ENCODE data around the gene BGN.

BGN gene

DNA sequence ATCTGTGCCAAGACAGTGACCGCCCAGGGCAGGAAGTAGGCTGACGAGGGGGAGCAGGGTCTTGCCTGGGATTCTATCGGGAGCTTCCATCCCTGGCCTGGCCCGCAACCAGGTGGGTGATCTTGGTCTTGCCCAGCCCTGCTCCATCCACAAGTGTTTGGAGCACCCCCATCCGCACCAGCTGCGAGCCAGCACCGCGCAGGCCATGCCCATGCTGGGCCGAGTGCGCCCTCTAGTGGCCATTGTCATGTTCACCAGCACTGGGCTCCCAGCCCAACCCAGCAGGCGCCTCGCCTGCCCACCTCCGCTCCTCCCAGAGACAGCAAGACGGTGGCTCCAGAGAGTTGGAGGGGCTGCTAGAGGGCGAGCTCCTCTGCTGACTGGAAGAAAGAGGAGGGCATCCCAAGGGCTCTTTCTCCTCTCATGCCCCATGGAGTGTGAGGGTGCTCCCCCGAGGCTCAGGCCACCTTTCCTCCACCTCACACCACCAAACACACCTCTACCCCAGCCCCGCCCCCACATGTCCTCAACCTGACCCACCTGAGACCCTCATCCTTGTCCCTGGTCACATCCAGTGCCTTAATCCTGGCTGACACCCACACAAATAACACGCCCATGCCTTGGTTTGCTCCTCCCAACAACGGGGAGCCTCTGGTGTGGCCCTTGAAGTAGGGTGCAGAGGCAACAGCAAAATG lies 12.9 kb downstream of the BGN start:
- peak; percentile 50 for DNase-seq

DNA sequence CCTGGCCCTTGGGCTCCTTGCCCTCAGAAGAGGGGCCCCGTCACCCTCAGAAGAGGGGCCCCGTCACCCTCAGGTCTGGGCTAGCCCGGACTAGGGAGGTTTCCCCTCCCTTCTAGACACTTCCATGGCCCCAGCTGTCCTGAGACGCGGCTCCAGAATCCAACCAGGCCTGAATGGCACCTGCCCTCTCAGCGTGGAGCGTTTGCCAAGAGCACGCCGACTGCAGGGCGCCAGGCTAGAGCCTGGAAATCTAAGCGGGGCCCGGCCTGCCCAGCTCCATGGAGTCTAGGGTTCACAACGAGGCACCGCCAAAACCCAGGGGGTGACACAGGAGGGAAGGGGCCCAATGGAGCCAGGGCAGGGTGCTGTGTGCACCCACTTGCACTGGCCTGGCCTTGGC lies 14.8 kb downstream of the BGN start:
- DNase-seq, result no peak

DNA sequence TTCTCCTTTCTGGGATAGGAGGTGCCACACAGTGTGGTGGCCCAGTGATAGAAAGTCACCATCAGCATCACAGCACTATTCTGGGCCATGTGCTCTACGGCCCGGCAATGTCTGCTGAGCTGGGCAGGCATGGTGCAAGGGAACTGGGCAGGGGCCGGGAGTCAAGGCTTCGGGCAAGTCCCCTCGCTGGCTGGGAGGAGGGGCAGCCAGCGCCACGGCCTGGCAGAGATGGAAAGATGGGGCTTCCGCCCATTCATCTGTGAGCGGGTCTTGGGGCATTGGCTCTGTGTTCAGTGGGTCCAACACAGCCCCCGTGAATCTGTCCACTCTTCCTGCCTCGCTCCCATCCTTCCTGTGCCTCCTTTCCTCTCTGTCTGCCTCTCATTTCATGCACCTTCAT lies 15.6 kb downstream of the BGN start:
- DNase-seq, result no peak

DNA sequence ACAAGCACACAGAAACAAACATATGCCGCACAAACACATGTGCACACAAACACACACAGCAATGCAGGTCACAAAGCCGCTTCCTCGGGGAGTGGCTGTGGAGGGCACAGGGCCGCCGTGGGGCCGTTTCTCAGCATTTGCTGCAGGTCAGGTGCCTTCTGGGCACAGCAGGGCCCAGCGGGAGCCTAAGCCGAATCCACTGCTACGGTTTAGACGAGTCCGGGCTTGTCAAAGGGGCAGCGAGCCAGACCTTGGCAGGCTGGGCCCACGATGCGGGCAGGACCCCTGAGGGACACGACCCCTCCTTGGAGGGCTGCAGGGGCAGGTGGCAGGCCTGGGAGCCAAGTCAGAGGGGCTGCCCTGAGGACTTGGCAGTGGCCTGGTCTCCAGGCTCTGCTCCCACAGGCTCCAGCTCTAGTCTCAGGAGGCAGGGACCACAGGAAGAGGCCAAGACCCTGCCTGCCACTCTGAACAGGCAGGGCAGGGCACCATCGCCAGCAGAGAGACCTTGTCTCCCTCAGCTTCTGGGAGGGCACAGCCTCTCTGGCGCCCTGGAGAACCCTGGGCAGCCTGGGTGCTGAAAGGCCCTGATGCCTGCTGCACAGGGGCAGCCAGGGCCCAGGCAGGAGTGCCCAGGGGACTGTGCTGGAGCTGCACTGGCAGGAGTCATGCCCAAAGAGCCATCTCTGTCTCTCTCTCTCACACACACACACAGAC lies 17.2 kb downstream of the BGN start:
- DNase-seq, result no peak

DNA sequence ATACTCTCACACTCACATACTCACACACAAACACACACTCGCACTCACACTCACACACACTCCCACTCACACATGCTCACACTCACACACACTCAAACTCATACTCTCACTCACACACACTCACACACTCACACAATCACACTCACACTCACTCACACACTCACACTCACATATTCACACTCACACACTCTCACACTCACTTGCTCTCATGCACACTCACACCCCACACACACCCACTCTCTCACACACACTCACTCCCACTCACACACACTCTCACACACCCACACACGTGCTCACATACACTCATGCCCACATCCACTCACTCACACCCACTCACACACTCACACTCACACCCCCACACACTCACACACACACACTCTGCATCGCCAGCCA lies 17.7 kb downstream of the BGN start:
- no peak for DNase-seq

DNA sequence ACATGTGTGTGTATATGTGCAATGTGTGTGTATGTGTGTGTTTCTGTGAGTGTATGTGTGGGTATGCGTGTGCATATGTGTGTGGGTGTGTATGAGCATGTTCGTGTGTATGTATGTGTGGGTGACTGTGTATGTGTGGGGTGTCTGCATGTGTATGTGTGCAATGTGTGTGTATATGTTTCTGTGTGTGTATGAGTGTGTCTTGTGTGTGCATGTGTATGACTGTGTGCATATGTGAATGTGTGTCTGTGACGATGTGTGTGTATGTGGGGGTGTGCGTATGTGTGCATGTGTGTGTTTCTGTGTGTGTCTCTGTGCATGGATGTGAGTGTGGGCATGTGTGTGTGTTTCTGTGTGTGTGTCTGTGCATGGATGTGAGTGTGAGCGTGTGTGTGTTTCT lies 18.5 kb downstream of the BGN start:
- DNase-seq, result no peak

DNA sequence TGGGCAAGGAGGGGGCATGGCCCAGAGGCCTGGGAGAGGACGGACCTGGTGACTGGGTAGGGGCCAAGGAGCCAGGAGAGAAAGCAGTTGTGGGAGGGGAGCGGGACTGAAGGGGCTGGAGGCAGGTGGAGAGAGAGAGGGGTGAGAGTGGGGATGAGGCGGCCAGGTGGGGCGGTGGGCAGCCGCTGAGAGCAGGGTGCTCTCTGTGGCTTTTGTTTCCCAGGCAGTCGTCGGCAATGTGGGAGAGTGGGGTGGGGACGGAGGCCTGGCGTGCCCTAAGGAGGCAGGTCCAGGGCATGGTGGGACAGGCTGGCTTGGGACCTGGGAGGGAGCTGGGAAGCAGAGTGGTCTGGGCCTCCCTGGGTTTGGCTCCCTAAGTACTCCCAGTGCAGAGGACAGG lies 19.5 kb downstream of the BGN start:
- no peak for DNase-seq

DNA sequence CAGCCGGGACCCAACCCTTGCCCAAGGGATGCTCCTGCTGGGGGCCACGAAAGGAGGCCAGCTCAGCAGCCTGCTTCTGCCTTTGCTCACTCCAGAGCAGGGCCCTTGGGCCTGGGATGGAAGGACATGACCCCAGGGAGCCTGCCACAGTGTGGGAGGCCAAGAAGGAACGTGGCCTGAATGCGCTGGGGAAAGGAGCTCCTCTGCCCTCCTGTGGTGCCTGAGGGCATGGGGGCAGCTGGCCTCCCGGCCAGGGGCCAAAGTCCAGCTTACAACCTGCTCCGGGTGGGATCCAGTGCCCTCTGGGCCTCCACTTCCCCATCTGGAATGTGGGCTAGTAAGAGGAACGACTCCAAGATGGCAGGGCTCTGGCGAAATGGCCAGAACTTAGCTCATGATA lies 20.7 kb downstream of the BGN start:
- DNase-seq, result no peak

DNA sequence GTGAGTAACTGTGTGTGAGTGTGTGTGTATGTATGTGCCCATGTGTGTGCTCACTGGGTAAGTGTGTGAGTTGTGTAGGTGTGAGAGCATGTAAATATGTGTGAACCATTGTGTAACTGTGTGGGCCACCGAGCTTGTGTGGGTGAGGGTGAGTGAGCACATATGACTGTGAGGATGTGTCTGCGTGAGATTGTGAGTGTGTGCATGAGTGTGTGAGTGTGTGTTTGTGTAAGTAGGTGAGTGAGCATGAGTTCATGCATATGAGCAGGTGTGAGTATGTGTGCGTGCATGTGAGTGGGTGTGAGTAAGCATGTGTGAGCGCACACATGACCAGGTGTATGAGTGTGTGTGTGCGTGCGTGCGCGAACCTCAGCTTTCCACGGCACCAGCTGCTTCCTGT lies 21.3 kb downstream of the BGN start:
- DNase-seq, result no peak

DNA sequence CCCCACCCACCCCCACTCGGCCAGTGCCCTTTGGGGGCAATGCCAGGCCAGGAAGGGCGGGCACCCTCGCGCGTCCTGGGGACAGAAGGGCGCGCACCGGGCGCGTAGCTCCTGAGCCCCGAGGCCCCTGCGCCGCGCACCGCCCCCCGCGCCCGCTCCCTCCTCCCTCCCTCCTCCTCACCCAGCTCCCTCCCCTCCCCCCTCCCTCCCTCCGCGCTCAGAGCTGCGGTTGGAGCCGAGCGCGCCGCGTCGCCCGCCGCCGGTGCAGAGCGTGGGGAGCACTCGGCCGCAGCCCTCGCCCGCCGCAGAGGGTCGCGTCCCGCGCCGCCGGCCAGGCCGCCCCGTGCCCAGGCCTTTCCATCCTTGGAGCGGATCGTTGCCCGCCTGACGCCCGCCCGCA lies 22.6 kb downstream of the BGN start, which contains the start of gene ATP2B3:
TSS of gene ATP2B3 (plus strand) at position 220 of the 400 bp plus-strand sequence. CDS start 18,606 bp downstream, outside the sequence.
- DNase-seq, result no peak

DNA sequence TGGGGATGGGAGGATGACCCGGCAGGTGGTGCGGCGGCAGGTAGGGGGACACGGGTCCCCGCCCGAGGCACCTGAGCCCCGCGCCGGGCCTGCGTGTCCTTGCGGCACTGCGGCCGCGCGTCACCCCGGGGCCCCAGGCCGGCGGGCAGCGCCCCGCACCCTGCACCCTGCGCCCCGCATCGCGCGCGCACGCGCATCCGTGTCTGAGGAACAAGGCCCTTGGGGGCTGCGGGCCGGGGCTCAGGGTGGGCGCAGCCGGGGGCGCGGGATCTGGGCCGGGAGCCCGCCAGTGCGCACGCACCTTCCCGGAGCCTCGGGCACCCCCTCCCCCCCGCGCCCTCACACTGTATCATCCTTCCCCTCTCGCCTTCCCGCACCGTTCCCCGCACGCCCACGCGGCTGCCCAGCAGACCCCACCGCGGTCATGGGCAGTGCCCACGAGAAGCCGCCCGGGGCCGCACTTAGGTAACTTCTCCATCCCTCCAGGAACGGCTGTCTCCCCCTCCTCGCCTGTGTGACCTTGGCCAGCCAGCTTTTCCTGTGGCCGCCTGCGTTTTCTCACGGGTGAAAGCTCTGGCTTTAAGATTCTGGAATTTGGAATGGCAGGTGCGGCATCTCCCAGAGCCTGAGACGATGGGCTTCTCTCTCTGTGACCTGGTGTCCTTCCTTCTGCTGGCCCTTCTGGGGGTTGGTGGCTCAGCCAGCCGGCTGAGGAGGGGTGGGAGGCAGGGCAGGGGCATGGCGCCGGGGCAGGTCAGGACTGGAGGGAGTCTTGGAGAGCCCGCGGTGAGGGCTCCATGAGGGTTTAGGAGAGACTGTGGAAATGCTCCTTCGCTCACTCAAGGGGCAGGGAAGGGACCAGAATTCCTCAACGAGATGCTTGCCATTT lies 23.4 kb downstream of the BGN start:
- DNase-seq, result no peak

DNA sequence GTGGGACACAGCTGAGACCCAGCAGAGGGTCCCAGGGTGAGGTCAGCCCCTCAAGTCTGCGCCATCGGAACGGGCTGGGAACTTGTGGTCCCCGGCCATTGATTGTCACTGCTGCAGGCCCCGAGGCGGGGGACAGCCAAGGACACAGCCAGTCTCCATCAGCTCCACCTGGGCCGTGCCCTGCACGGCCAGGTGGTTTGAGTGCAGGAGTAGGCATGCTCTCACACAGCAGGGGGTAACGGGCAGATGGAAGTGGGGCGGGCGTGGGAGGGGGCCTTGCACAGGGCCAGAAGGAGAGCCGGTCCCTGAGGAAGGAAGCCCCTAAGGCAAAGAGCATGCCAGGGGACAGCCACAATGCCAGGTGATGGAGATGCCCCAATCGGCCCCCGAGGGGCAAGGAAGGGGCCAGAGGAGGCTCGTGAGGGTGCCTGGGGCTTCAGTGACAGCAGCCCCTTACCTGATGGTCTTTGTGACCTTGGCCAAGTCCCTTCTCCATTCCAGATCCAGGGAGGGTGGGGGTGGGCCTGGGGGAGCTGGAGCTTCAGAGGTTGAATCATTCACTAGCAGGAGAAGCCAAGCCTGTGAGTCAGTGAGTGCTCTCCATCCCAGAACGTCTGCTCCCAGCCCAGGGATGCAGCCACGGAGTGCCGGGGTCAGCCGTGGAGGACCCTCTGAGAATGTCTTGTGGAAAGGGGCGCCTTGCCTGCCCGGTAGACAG lies 24.9 kb downstream of the BGN start:
- no peak for DNase-seq

DNA sequence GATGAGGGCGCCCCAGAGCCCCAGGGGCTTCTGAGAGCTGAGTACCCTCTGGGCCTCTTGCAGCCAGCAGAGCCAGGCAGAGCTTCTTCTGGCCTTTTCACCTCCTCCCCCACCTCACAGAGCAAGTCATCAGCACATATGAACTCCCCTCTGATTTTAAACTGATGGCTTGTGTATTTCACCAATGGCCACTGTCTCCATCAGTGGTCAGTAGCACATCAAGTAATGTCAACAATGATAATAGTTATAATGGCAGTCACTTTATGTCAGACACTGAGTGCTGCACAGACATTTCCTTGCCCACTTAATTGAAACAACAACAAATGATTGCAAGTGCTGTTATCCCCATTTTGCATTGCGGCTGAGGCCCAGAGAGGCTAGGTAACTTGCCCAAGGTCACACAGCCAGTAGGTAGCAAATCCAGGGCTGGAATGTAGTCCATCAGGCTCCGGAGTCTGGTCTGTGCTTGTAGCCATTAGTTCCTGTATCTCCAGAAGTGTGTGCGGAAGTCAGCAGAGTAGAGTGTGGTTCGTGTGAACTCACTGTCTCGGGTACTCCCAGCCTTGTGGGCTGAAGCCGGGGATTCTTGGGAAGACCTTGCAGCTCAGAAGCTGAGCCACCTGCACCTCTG lies 25.6 kb downstream of the BGN start:
- no peak for DNase-seq

DNA sequence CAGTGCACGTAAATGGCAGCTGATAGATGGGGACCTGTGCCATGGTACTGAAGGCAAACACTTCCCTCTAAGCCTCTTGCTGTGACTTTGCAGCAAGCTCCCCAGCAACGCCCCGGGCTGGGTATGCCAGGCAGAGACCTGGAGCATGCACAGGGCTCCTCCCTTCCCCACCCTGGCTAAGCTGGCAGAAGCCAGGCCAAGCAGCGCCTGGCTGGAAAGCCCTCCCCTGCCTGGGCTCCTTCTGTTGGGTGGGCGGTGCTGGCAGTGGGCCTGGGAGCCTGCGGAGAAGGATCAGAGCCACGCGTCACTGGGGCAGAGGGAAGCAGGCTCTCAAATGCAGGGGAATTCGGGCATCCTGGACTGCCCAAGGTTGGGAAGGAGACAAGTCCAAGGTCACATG lies 26.3 kb downstream of the BGN start:
- DNase-seq, result no peak

DNA sequence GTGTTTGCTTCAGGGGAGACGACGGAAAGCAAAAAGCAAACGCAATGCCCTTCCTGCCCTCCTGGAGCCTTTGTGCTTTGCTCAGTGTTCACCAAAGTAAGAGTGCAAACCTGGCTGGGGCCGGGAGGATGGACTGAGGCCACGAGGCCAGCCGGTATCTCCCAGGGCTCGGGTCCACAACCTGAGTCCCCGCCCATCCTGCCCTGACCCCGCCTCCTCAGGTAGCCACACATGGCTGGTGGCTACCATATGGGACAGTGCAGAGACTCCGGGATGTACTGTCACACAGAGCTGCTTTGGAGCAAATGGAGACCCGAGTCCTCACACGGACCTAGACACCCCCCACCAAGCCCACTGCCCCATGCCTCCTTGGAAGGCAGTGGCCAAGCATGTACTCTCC lies 27.5 kb downstream of the BGN start:
- no peak for DNase-seq

DNA sequence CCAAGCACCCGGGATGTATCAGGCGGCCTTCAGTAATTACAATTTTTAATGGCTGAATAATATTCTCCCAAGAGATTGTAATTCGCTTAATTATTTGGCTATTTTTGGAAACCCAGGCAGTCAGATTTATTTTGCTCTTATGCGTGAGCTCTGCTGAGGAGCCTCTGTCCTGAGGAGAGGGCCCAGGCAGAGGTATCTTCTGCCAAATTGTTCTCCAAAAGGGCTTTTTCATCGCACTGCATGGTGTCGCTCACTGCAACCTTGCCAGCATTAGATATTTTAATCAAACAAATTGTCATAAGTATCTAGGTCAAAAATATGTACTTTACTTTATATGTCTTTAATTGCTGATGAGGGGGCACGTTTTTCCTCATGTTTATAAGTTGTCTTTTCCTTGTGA lies 28.5 kb downstream of the BGN start:
- no peak for DNase-seq

DNA sequence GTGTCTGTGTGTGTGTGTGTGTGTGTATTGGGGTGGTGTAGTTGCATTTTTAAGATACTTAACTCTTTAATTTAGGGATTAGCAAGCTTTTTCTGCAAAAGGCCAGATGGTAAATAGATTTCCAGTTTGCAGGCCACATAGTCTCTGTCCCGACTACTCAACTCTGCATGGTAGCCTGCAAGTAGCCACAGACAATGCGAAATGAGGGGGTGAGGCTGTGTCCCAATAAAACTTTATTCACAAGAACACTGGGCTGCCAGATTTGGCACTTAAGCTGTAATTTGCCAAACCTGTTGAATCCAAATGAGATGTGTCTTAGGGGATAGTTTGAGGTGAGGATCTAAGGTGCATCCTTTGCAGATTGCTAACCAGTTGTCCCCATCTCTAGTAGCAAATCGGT lies 29.5 kb downstream of the BGN start:
- DNase-seq, result no peak

DNA sequence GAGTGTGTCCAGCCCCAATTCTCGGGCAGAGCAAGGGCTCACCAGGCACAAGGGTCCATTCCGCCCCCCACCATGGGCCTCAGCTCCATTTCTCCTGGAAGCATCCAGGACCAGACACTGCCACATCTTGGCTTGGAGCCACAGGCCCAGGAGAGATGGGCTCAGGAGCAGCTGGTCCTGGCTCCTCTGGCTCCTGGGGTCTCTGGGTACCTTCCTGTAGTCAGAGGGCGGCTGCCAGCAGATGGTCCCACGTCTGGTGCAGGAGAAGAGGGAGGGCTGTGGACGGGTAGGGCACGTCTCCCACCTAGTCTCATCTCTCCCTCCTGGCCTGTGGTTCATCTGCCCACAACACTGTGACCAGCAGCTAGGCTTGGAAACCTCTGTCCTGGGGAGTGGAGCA lies 30.7 kb downstream of the BGN start:
- no peak for DNase-seq

DNA sequence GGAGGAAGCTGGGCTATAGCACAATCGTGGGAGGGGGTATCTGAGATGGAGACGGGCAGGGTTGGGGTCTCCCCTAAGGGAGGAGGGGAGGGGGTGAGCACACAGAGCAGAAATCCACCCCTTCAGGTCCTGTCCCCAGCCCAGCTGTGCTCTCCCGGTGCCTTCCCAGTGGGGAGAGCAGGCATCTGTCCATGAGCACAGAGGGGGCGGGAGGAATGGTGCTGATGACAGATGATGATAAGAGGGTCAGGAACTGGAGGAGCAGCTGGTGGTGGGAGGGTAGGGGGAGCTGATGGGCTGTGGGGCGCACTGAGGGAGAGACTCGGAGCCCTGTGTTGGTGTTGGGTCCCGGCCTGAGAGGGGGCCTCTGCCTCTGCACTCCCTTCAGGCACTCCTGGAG lies 31.3 kb downstream of the BGN start:
- DNase-seq, result no peak

DNA sequence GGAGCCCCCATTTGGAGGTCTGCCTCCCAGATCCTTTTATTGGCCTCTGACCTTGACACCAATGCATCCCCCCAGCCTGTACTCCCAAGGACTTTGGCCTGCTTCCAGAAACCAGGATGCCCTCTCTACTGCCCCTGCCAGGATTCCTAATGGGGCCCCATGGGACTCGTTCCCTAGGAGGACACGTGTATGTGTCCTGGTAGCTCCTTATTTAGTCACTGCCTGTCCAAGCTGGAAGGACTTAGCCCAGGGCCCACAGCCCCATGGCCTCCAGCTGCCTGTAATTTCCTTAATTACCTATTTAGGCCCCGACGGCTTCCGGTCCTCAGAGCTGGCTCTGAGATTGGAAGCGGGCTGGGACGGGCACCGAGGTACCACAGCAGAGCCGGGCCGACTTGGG lies 32.0 kb downstream of the BGN start:
- peak; percentile 39 for DNase-seq

DNA sequence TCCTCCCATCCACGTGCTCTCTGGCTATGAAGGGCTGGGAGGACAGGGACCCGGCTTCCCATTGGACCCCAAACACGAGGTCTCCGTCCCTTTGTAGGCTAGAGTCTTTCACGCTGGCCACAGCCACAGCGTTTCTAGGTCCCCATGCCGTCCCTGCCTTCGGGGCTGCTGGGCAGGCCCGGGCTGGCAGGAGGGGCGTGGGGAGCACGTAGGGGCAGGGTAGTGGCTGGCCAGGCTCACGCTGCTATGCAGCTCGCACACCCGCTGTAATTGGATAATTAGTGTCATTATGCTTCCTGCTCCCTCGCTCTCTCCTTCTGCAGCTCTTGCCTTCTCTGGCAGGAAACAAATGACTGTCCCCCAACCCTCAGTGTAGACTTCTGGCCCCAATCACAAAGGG lies 32.4 kb downstream of the BGN start:
- DNase-seq, result peak; percentile 39

DNA sequence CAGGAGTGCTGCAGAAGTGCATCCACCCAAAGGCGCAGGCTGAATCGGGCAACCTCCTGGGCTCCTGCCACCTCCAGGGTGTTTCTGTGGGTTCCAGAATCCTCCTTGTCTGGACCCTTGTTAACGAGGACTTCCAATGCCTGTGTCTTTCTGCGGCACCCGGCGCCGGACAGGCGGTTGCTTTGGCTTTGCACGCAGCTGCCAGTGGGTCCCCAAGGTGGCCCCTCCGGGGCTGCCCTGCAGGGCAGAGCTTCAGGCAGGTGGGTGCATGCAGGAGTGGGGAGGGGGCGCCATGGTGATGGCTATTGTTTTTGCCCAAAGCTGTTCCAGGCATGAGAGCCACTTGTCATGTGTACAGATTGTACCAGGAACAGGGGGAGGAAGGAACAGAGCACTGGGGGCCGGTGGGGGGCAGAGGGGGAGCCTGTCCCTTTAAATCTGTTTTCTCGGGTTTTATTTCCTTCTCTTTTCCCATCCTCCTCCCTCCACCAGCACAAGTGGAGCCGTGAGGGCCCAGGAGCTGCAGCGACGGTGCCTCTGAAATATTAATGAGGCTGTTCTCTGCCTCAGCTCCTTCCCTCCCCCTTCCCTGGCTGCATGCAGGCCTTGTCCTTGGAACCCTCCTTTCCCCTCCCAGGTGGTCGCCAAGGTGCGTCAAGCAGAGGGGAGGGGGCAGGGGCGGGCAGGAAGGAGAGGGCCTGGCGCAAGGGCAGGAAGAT lies 35.8 kb downstream of the BGN start:
- DNase-seq, result no peak

All from NCI-H2227 treated with DMSO at 0.1 percent for 48 hours (cell line).